HG03039 (cell line): ENCODE results near the gene BAK1.

Experiments used
- ATAC-seq: cut with Tn5 transposase; IDR thresholded peaks from one replicate; pipeline ENCODE4 v1.9.1; 2021; ENCODE audit warnings: mild to moderate bottlenecking, moderate library complexity; ENCODE audit not compliant: unreplicated experiment

BAK1 gene

GRCh38 chr6:33579828-33580714 lies at the start of gene BAK1:
BAK1 (minus strand) TSS chr6:33580276; CDS start chr6:33577604, 2,672 bp downstream.
- ATAC-seq: peak; percentile 82

- ATAC-seq: no peak
These were observed 48.4 kb upstream of the BAK1 start for GRCh38 chr6:33628401-33628964.

GRCh38 chr6:33627876-33628275 lies 47.8 kb upstream of the BAK1 start:
- no peak for ATAC-seq

GRCh38 chr6:33624856-33625255 lies 44.8 kb upstream of the BAK1 start:
- no peak for ATAC-seq

- no peak for ATAC-seq
These were observed 43.9 kb upstream of the BAK1 start for GRCh38 chr6:33623895-33624381.

- no peak for ATAC-seq
These were observed 42.7 kb upstream of the BAK1 start for GRCh38 chr6:33622456-33623431.

GRCh38 chr6:33621711-33622388 lies 41.8 kb upstream of the BAK1 start:
- ATAC-seq: peak; percentile 16

GRCh38 chr6:33620856-33621710 lies 41.0 kb upstream of the BAK1 start, which contains the start of gene ITPR3:
ITPR3 (plus strand) TSS chr6:33621322; CDS start chr6:33621603, 281 bp downstream.
- ATAC-seq: peak; percentile 55

- no peak for ATAC-seq
These were observed 40.2 kb upstream of the BAK1 start for GRCh38 chr6:33620158-33620855.

GRCh38 chr6:33619166-33619840 lies 39.2 kb upstream of the BAK1 start:
- ATAC-seq: no peak

- no peak for ATAC-seq
These were observed 36.8 kb upstream of the BAK1 start for GRCh38 chr6:33616913-33617312.

- no peak for ATAC-seq
These were observed 36.0 kb upstream of the BAK1 start for GRCh38 chr6:33616113-33616512.

- ATAC-seq: no peak
These were observed 33.7 kb upstream of the BAK1 start for GRCh38 chr6:33613795-33614168.

- no peak for ATAC-seq
These were observed 33.2 kb upstream of the BAK1 start for GRCh38 chr6:33613146-33613794.

GRCh38 chr6:33610779-33611732 lies 31.0 kb upstream of the BAK1 start:
- ATAC-seq: no peak

GRCh38 chr6:33610067-33610466 lies 30.0 kb upstream of the BAK1 start:
- no peak for ATAC-seq

- no peak for ATAC-seq
These were observed 29.5 kb upstream of the BAK1 start for GRCh38 chr6:33609528-33609927.
